ENCODE data around the gene MAGI2.

MAGI2 gene

DNA sequence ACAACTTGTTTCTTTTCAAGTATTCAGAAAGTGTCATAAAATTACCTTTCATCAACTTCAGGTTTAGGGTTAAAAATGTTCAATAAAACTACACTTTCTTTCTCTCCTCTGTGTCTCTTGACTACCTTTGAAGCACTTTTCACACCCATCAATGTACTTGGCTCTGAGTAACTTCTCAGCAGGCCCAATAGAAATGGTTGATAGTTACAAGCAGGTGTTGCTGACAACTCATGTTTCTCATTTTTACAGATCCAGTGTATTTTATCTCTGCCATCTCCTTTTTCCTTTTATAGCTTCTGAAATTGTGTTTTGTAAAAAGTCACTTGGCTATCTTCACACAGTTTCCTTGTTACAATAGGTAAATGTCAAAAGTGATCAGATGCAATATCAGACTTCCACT lies 1306.9 kb downstream of the MAGI2 start:
- Mint-ChIP-seq H3K4me1 (no peaks in the 10 kb centered on the region), H3K9me3 (no peaks in the 10 kb centered on the region)
- CTCF ChIA-PET: no interaction called here

DNA sequence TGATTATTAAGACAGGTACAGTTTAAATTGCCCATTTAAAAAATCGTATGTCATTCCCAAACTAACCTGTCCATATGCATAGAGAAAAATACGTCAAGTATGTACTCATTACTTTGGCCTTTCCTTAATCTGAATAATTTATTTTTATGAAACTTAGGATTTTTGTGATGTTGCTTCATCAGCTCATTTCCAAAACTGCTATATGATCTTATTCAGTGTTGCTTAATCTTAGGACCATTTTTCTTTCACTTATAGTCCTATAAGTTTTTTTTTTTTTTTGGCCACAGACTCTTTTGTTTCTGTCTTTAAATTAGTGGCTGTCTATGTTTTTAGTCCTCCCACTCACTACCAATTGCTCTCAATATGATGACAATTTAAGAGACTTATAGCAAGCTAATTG lies 1309.8 kb downstream of the MAGI2 start:
- no peaks in the 10 kb centered on the region for H3K36me3 Mint-ChIP-seq
- CTCF ChIA-PET: no interaction called here
- no peak overlapping the region for H3K4me3 Mint-ChIP-seq
- H3K4me1 Mint-ChIP-seq: no peaks in the 10 kb centered on the region
- no peaks in the 10 kb centered on the region for H3K9me3 Mint-ChIP-seq
- no peak overlapping the region for H3K27ac Mint-ChIP-seq
- H3K27me3 Mint-ChIP-seq: no peaks in the 10 kb centered on the region
- DNase-seq: no peak

More for the DNA sequence above, 1306.9 kb downstream of the MAGI2 start:
- Mint-ChIP-seq H3K4me3 (no peak overlapping the region), H3K36me3 (no peaks in the 10 kb centered on the region), H3K27ac (no peak overlapping the region), H3K27me3 (no peaks in the 10 kb centered on the region)
- DNase-seq: no peak

DNA sequence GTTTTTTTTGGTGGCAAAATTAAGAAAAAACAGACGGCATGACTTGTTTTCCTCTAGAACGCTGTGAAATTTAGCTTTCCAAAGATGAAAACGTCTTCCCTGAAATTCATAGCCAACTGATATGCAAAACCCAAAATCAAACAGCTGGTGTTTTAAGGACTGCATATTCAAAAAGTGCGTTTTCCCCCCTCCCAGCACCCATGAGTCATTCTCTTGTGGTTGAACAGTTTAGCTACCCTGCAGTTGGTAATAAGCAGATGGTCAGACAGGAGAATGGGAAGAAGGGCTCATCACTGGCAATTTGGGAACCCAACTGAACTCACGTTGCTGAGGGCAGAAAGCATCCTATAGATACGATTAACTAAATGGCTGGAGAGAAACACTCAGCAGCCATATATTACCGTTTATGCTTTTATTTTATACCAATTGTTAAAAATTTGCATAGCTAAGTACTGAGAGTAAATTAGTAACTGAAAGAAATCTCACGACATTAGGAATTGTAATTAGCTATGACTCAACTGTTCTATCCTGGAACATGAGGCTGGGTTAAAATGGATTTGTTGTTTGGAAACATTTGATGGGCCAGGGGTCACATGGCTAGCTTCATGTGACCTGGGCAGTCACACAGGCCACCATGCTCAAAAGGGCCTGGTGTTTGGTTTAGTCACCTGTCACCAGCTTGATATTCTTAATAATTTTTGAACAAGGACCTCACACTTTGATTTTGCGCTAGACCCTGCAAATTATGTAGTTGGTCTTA lies 1311.8 kb downstream of the MAGI2 start:
- no peaks in the 10 kb centered on the region for H3K9me3 Mint-ChIP-seq
- H3K4me3 Mint-ChIP-seq: no peak overlapping the region
- CTCF ChIA-PET: interaction anchor here (0.7 kb wide), 1 partner anchor 11 kb away, joined by 3 read pairs; no protein-coding TSS in a partner anchor
- H3K36me3 Mint-ChIP-seq: no peaks in the 10 kb centered on the region
- no peaks in the 10 kb centered on the region for H3K4me1 Mint-ChIP-seq
- no peaks in the 10 kb centered on the region for H3K27me3 Mint-ChIP-seq
- no peak overlapping the region for H3K27ac Mint-ChIP-seq
- DNase-seq: no peak

DNA sequence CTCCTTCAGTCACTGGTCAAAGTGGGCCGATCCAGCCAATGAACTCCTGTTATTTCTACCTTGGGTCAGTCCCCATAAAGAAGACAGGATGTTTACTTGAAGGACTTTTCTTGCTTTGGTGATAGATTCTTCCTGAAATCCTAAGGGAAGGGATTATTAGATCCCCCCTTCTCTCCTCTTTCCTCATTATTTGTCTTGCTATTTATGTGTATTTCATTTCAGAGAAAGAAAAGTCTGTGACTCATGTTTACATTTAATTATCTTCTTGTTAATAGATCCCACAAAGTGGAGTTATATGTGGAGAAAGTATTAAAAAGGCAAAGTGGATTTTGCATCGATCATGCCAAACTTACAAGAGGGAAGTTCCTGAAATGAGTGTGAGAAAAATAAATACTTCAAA lies 1313.4 kb downstream of the MAGI2 start:
- Mint-ChIP-seq H3K27me3 (no peaks in the 10 kb centered on the region), H3K4me1 (no peaks in the 10 kb centered on the region), H3K27ac (no peak overlapping the region), H3K9me3 (no peaks in the 10 kb centered on the region), H3K4me3 (no peak overlapping the region), H3K36me3 (no peaks in the 10 kb centered on the region)
- CTCF ChIA-PET: no interaction called here
- DNase-seq: no peak

DNA sequence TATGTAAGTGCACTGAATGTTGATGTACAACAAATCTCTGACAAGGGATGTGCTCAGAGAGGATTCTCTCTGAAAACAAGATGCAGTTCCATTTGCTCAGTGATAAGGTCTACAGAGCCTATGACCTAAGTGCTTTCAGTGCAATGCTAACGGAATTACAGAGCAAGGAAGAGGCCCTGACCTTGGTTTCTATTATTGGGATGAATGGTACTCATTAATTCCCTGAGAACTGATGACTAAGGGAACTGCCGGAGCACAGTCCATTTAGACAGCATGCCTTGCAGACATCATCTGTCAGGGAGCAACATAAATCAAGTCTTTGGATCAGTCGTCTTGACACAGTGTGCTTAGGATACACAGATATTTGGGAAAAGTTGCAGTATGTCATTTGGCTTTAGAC lies 1314.1 kb downstream of the MAGI2 start:
- CTCF ChIA-PET: no interaction called here
- no peak for DNase-seq
- H3K9me3 Mint-ChIP-seq: no peaks in the 10 kb centered on the region

DNA sequence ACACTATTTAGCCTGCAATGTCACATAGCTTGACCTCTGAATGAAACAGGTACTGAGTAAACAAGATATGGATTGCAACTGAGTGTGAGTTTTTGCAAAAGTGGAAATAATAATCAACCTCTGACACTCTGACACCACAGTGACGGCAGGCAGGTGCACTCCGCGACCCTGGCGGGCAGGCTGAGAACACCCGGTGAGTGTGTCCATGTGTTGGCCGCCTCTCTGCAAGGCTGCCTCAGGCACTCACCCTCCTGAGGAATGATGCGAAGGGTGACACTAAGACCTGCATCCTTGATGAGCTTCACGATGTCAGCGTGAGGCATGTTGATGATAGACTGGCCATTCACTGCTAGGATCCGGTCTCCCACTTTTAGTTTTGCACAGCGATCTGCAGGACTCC lies 1318.7 kb downstream of the MAGI2 start:
- DNase-seq: no peak
- Mint-ChIP-seq H3K36me3 (no peaks in the 10 kb centered on the region), H3K4me3 (no peak overlapping the region), H3K27me3 (no peaks in the 10 kb centered on the region), H3K4me1 (no peaks in the 10 kb centered on the region), H3K27ac (no peak overlapping the region), H3K9me3 (no peaks in the 10 kb centered on the region)
- CTCF ChIA-PET: no interaction called here

More for the DNA sequence above, 1314.1 kb downstream of the MAGI2 start:
- no peaks in the 10 kb centered on the region for H3K4me1 Mint-ChIP-seq
- no peak overlapping the region for H3K4me3 Mint-ChIP-seq
- no peaks in the 10 kb centered on the region for H3K36me3 Mint-ChIP-seq
- H3K27ac Mint-ChIP-seq: no peak overlapping the region
- H3K27me3 Mint-ChIP-seq: no peaks in the 10 kb centered on the region

DNA sequence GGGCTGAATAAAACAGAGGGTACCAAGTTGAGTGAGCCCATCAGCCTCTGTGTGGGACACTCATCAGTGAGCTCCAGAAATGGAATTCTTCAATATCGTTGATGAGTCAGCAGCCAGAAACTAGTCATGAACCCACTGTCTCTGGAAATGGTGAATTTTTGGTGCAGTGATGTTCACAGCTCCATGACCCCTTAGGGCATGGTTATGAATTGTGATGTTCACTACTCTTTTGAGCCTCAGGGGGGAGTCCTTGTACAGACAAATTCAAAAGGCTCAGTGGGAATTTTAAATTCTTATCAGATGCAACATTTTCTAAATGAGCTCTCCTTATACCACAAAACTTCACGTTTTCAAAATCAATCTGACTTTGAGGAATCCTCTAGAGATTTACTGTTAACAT lies 1319.2 kb downstream of the MAGI2 start:
- Mint-ChIP-seq H3K9me3 (no peaks in the 10 kb centered on the region), H3K36me3 (no peaks in the 10 kb centered on the region), H3K27ac (no peak overlapping the region), H3K4me1 (no peaks in the 10 kb centered on the region), H3K27me3 (no peaks in the 10 kb centered on the region), H3K4me3 (no peak overlapping the region)
- CTCF ChIA-PET: interaction anchor here (0.5 kb wide), 1 partner anchor 376 kb away, joined by 3 read pairs; no protein-coding TSS in a partner anchor
- DNase-seq: no peak

DNA sequence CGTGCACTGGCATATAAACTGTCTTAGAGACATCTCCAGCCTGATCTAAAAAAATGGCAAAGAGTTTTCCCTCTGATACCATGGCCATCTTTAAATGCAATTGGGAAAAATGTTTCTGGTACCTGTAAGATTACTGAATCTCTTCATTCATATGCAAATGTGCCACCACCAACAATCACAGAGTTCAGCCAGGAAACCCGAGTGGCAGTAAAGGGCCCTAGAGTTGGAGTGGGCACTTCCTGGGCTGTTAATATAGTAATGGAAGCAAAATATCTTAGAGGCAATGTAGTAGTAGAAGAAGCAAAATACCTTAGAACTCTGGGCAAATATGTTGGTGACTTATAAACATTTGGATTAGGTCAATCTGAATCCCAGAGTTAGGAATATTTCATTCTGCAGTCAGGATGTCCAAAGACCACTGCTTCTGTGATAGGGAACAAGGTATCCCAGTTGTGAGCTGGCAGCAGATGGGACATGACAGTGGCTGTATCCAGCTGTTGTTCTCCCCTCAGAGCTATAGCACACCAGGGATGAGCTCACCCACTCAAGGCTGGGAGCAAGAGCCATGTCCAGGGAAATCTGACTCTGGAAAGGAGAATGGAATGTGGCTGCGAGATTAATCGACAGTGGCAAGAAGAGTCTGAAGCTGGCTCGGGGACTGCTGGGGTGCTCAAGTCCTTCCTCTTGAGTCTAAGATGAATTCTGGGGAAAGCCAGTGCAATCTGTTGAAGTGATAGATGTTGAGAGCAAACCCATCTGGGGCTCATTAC lies 1322.8 kb downstream of the MAGI2 start:
- Mint-ChIP-seq H3K9me3 (no peaks in the 10 kb centered on the region), H3K27me3 (no peaks in the 10 kb centered on the region), H3K27ac (no peak overlapping the region), H3K36me3 (no peaks in the 10 kb centered on the region), H3K4me3 (no peak overlapping the region), H3K4me1 (no peaks in the 10 kb centered on the region)
- CTCF ChIA-PET: interaction anchor here (0.5 kb wide), 1 partner anchor 10 kb away, joined by 3 read pairs; no protein-coding TSS in a partner anchor
- DNase-seq: no peak

DNA sequence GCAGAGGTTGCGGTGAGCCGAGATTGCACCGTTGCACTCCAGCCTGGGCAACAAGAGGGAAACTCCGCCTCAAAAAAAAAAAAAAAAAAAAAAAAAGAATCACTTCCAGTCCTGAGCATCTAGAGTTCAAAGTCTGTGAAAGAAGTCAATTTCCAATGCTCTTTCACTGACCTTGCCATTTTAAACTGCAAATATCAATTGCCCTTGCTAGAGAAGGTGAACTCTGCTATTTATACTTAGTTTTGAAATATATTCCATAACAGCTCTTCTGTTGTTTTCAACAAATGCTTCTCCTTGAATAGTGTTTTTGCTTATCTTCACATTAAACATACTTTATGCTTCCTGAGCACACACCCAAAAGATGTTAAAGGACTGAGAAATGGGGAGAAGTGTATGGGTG lies 1323.6 kb downstream of the MAGI2 start:
- H3K4me1 Mint-ChIP-seq: no peaks in the 10 kb centered on the region
- H3K9me3 Mint-ChIP-seq: no peaks in the 10 kb centered on the region
- H3K27me3 Mint-ChIP-seq: no peaks in the 10 kb centered on the region
- H3K36me3 Mint-ChIP-seq: no peaks in the 10 kb centered on the region
- no peak overlapping the region for H3K27ac Mint-ChIP-seq
- no peak for DNase-seq
- H3K4me3 Mint-ChIP-seq: no peak overlapping the region
- CTCF ChIA-PET: no interaction called here

DNA sequence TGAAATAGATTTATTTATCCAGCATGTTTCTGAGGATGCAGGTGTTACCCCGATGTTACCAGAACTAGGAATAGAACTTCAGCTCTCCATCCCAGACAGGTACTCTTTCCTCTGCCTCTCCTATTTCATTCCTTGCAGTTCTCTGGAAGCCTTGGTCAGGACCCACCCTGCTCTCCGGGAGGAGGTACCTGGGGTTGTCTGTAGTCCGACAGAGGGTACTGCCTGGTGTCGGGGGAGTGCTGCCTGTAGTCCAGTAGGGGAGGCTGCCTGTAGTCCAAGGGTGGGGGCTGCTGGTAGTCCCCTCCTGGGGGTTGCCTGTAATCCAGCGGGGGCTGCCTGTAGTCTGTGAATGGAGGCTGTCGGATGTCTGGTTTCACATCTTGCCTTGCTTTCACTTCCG lies 1326.5 kb downstream of the MAGI2 start:
- Mint-ChIP-seq H3K9me3 (no peaks in the 10 kb centered on the region), H3K4me1 (no peaks in the 10 kb centered on the region), H3K27me3 (no peaks in the 10 kb centered on the region), H3K27ac (no peak overlapping the region), H3K36me3 (no peaks in the 10 kb centered on the region), H3K4me3 (no peak overlapping the region)
- CTCF ChIA-PET: no interaction called here
- no peak for DNase-seq

DNA sequence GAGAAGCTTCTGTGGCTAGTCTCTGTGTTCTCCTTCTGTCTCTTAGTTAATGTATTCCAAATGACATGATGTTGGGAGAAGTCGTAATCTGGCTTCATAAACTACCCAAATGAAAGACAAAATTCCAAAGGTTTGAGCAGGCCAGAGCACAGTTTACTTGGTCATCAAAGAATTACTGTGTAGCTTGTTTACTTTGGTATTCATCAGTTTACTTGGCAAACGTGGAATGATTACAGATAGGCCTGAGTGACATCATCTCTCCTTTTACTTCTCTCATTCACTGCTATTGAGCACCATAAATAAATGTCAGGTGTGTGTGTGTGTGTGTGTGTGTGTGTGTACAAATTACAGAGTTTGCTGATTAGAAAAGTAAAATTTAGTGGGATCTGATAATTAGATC lies 1327.6 kb downstream of the MAGI2 start:
- no peak for DNase-seq
- Mint-ChIP-seq H3K4me1 (no peaks in the 10 kb centered on the region), H3K4me3 (no peak overlapping the region), H3K27me3 (no peaks in the 10 kb centered on the region), H3K27ac (no peak overlapping the region), H3K9me3 (no peaks in the 10 kb centered on the region), H3K36me3 (no peaks in the 10 kb centered on the region)
- CTCF ChIA-PET: no interaction called here

DNA sequence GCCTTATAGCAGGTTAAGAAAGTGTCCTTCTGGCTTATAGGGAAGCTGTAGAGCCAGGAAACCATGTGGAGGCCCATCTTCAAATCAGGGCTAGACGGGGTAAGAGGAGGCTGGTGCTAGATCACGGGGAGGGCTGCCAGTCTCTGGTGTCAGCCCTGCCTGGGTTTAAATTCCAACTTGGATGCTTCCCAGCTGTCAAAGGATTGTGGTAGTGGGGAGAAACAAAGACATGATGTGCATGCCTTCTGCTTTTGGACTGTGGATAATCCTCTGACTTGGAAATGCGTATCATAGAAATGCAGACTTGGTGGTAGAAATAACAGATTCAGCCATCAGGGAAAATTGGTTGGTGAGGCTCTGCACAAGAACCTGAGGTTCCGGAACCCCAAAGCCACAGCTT lies 1329.3 kb downstream of the MAGI2 start:
- Mint-ChIP-seq H3K27me3 (no peaks in the 10 kb centered on the region), H3K9me3 (no peaks in the 10 kb centered on the region), H3K4me1 (no peaks in the 10 kb centered on the region), H3K27ac (no peak overlapping the region), H3K4me3 (no peak overlapping the region), H3K36me3 (no peaks in the 10 kb centered on the region)
- CTCF ChIA-PET: no interaction called here
- DNase-seq: no peak

DNA sequence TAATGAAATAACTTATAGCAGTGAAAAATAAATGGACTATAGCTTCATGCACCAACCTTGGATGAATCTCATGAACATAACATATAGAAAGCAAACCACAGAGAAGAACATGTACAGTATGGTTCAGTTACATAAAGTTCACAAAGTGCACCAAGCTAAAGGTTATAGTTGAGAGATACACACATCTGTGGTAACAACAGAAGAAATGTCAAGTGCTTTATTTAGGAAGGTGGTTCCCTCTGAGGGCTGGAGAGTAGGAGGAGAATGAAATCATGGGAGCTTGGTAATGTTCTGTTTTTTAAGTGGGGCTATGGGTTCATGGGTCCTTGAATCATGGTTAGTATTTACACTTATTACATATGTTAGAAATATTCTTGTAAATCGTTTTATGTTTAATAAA lies 1331.6 kb downstream of the MAGI2 start:
- no peaks in the 10 kb centered on the region for H3K27me3 Mint-ChIP-seq
- DNase-seq: no peak
- CTCF ChIA-PET: no interaction called here
- no peak overlapping the region for H3K27ac Mint-ChIP-seq
- H3K4me1 Mint-ChIP-seq: no peaks in the 10 kb centered on the region
- no peaks in the 10 kb centered on the region for H3K36me3 Mint-ChIP-seq
- H3K9me3 Mint-ChIP-seq: no peaks in the 10 kb centered on the region
- no peak overlapping the region for H3K4me3 Mint-ChIP-seq

DNA sequence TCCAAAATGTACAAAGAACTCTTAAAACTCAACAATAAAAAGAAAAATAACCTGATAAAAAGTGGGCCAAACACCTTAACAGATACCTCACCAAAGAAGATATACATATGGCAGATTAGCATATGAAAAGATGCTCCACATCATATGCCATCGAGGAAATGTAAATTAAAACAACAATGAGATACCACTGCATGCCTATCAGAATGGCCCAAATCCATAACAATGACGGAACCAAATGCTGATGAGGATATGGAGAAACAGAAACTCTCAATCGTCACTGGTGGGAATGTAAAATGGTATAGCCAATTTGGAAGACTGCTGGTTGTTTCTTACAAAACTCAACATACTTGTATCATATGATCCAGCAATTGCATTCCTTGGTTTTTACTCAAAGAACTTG lies 1335.0 kb downstream of the MAGI2 start:
- Mint-ChIP-seq H3K27ac (no peak overlapping the region), H3K27me3 (peaks cover 9% of the 10 kb centered on the region), H3K4me1 (no peaks in the 10 kb centered on the region), H3K4me3 (no peak overlapping the region), H3K9me3 (no peaks in the 10 kb centered on the region), H3K36me3 (no peaks in the 10 kb centered on the region)
- CTCF ChIA-PET: no interaction called here
- no peak for DNase-seq

DNA sequence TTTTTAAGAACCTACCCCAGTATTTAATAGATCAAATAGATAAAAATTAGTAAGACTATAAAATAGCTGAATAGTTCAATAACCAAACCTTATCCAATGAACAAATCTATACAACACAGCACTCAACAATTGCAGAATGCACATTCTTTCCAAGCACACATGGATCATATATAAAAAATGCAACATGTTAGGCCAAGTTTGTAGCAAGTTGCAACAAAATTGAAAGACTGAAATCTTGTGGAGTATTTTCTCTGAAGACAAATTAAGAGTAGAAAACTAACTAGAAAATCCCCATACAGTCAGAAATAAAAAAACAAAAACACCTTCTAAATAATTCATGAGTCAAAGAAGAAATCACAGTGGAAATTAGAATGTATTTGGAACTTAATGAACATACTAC lies 1337.6 kb downstream of the MAGI2 start:
- no peaks in the 10 kb centered on the region for H3K9me3 Mint-ChIP-seq
- H3K27ac Mint-ChIP-seq: no peak overlapping the region
- peaks cover 16% of the 10 kb centered on the region for H3K27me3 Mint-ChIP-seq
- DNase-seq: no peak
- CTCF ChIA-PET: no interaction called here
- no peaks in the 10 kb centered on the region for H3K4me1 Mint-ChIP-seq
- no peaks in the 10 kb centered on the region for H3K36me3 Mint-ChIP-seq
- no peak overlapping the region for H3K4me3 Mint-ChIP-seq

Data from activated naive CD4-positive, alpha-beta T cell treated with anti-CD3 and anti-CD28 coated beads, Interleukin-2, amount 10 ng/mL, durations not matched to agents 7 days and 5 days (primary cell).